ENCODE results near the gene WDFY4. TPM values are rescaled to one million over a fixed set of nuclear protein-coding genes. Genes with fewer than 3 reads are reported as not detected.

The WDFY4 gene
- total RNA-seq, 1 experiment from 2014 or later = 0.23 TPM

GRCh38 chr10:48714088-48714487 lies 29.4 kb downstream of the WDFY4 start:
- Histone ChIP-seq H3K4me1 (ENCODE audit: control insufficient read depth, insufficient read depth, low read length) (no peaks in the 10 kb centered on the region), H3K9me3 (ENCODE audit: control insufficient read depth, insufficient read depth, low read depth, low read length) (no peaks in the 10 kb centered on the region), H3K4me3 (ENCODE audit: low read depth in 2 of 2, low read length in 2 of 2) (no peak overlapping the region), H3K27me3 (ENCODE audit: control insufficient read depth, insufficient read depth, low read length) (peaks cover 5% of the 10 kb centered on the region), H3K27ac (ENCODE audit: low read length) (no peak overlapping the region), H3K36me3 (ENCODE audit: control insufficient read depth, insufficient read depth, low read length) (no peaks in the 10 kb centered on the region)
- intact Hi-C loops (cut with micrococcal nuclease; ENCODE audit: unreplicated experiment) (no loop called here), in situ Hi-C loops (cut with HindIII; ENCODE audit: low pct_unique_long_range_greater_than_20kb, low sequenced_read_pairs) (no loop called here)
- BruUV-seq (replicated peaks) = no TSS peak
- DNase-seq (ENCODE audit: low read depth, low spot score) (no peak), ATAC-seq (no peak)
- TF ChIP-seq POLR2AphosphoS5 (IDR thresholded peaks at IDR 0.05; ENCODE audit: low read depth, low read length) (no peak), CTCF (IDR thresholded peaks at IDR 0.05) (no peak), SIN3A (IDR thresholded peaks at IDR 0.05; ENCODE audit: borderline replicate concordance, insufficient read depth, low read depth, low read length) (no peak), TCF7L2 (IDR thresholded peaks at IDR 0.05; ENCODE audit: low read depth, low read length) (no peak)
- ChIA-PET POLR2A (no interaction called here), CTCF (no interaction called here)

- POLR2A ChIA-PET = no interaction called here
- H3K9me3 ChIP-seq (ENCODE audit: control insufficient read depth, insufficient read depth, low read depth, low read length) = no peaks in the 10 kb centered on the region
- in situ Hi-C loops (cut with HindIII; ENCODE audit: low pct_unique_long_range_greater_than_20kb, low sequenced_read_pairs) = no loop called here
- no peak for ATAC-seq
- no peak for TF ChIP-seq POLR2AphosphoS5 (IDR thresholded peaks at IDR 0.05; ENCODE audit: low read depth, low read length)
- TF ChIP-seq SIN3A (IDR thresholded peaks at IDR 0.05; ENCODE audit: borderline replicate concordance, insufficient read depth, low read depth, low read length) = no peak
- no peak for TF ChIP-seq CTCF (IDR thresholded peaks at IDR 0.05)
- no peak for TF ChIP-seq TCF7L2 (IDR thresholded peaks at IDR 0.05; ENCODE audit: low read depth, low read length)
- TF ChIP-seq REST (IDR thresholded peaks at IDR 0.05; ENCODE audit: insufficient read depth in 1 of 2, low read depth in 2 of 2, low read length in 1 of 2) = no peak
- intact Hi-C loops (cut with micrococcal nuclease; ENCODE audit: unreplicated experiment) = no loop called here
- H3K27ac ChIP-seq (ENCODE audit: low read length) = no peak overlapping the region
- no peak overlapping the region for H3K4me3 ChIP-seq (ENCODE audit: low read depth in 2 of 2, low read length in 2 of 2)
- H3K36me3 ChIP-seq (ENCODE audit: control insufficient read depth, insufficient read depth, low read length) = no peaks in the 10 kb centered on the region
- no peak for DNase-seq (ENCODE audit: low read depth, low spot score)
- no TSS peak for BruUV-seq (replicated peaks)
- no peaks in the 10 kb centered on the region for H3K4me1 ChIP-seq (ENCODE audit: control insufficient read depth, insufficient read depth, low read length)
- CTCF ChIA-PET = no interaction called here
- peaks cover 4% of the 10 kb centered on the region for H3K27me3 ChIP-seq (ENCODE audit: control insufficient read depth, insufficient read depth, low read length)
These were observed 31.7 kb downstream of the WDFY4 start for GRCh38 chr10:48716416-48716815.
